Kidney (tissue), 14 donors: Measurements from ENCODE around the gene GARIN1A. TPM values are rescaled to one million over a fixed set of nuclear protein-coding genes. Genes with fewer than 3 reads are reported as not detected.
"Not testable (repeated sequence)": the region's sequence is repeated elsewhere in the genome, so short reads cannot be mapped to it uniquely, and the experiment has no call there.

Experiments
- DNase-seq, 5 donors: peaks; one replicate each; pipeline ENCODE4 v3.0.0-alpha.2; 2013 to 2020
- FAIRE-seq: peaks from 2 replicates; lab custom pipeline; 2012; peaks lifted over from hg19 to GRCh38; lab: Jason Lieb, UNC
- H3K27ac ChIP-seq, 2 donors: one replicate each; pipeline ENCODE4 v1.7.0; 2013; ENCODE audit warnings: low read depth in 2 of 2, low read length in 2 of 2, inconsistent platforms in 1 of 2
- H3K27me3 ChIP-seq: one replicate; pipeline ENCODE4 v1.7.1; 2013; ENCODE audit warnings: low read length, inconsistent platforms; ENCODE audit not compliant: control insufficient read depth, insufficient read depth
- H3K36me3 ChIP-seq, 3 donors: one replicate each; pipeline versions ENCODE4 v1.7.0 to v1.7.1; 2013; ENCODE audit warnings: low read length in 3 of 3, control low read depth in 1 of 3, inconsistent platforms in 1 of 3; ENCODE audit not compliant: insufficient read depth in 3 of 3, control insufficient read depth in 2 of 3
- H3K4me1 ChIP-seq, 3 donors: one replicate each; pipeline versions ENCODE4 v1.7.0 to v1.7.1; 2013; ENCODE audit warnings: low read length in 3 of 3, inconsistent platforms in 1 of 3, low read depth in 1 of 3; ENCODE audit not compliant: control insufficient read depth in 2 of 3, insufficient read depth in 2 of 3
- H3K4me3 ChIP-seq, 3 donors: one replicate each; pipeline versions ENCODE4 v1.7.0 to v1.8.1; 2013; ENCODE audit warnings: low read length in 3 of 3, control low read depth in 1 of 3, inconsistent platforms in 1 of 3
- H3K9ac ChIP-seq, 3 donors: one replicate each; pipeline versions ENCODE4 v1.7.0 to v1.7.1; 2013; ENCODE audit warnings: low read length in 3 of 3, control low read depth in 1 of 3, inconsistent platforms in 1 of 3
- H3K9me3 ChIP-seq, 3 donors: one replicate each; pipeline versions ENCODE4 v1.7.0 to v1.7.1; 2013; ENCODE audit warnings: low read length in 3 of 3, control low read depth in 1 of 3, inconsistent platforms in 1 of 3; ENCODE audit not compliant: control insufficient read depth in 2 of 3, insufficient read depth in 1 of 3
- intact Hi-C: fragments of 100-400 bp; cut with DNase I; formaldehyde crosslinking; loops from one replicate; pipeline ENCODE4 v1.11.1; 2022
- polyA plus RNA-seq: library from polyadenylated mRNA; stranded (reverse); fragments of 350-450 nt; fragmentation: Illumina TruSeq; extraction: RNeasy Lipid Tissue Mini Kit (QIAGEN cat#74804); gene quantifications from one replicate; pipeline ENCODE4 v1.2.3, GENCODE V29; 2014; ENCODE audit warnings: low read depth, low replicate concordance; ENCODE audit not compliant: insufficient read depth
- total RNA-seq: library from RNA; stranded (reverse); fragmentation: NEBNext Ultra II Directional; extraction: Animal tissue kit (Norgen Biotek cat#: 25700); gene quantifications from one replicate; pipeline ENCODE4 v1.2.1, GENCODE V29; 2021
- TF ChIP-seq, protein P1 (sequence below): IDR thresholded peaks from 3 replicates; pipeline ENCODE4 v1.5.1; 2012; ENCODE audit warnings: mild to moderate bottlenecking, moderate library complexity, borderline replicate concordance; ENCODE audit not compliant: insufficient read depth; ENCODE audit errors: extremely low read depth
- donor health status: control.
- donor health status: control.
- donor health status: control.
- donor health status: control.
- donor health status: control.
- donor health status: DM: yes; HTN: yes; CAD: no.
- donor health status: Normal renal cell carcinoma (clear cell type).

GARIN1A gene
- total and polyA plus RNA-seq, 2 donors from 2014 or later = 1.3 to 2.5 TPM

DNA sequence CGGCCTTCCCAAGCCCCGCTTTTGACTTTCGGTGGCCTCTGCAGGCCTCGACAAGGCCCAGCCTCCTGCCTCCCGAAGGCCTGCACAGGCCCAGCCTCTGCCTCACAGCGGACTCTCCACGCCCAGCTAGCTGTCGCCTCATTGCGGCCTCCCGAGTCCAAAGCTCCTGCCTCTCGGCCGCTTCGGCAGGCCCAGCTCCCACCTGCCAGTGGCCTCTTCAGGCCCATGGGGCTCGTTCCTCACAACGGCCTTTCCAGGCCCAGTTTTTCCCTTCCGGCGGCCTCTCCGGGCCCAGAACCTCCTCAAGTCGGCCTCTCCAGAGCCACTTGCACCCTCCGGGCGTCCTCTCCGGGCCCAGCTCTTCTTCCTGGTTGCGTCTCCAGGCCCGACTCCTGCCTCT, 19.5 kb upstream of the GARIN1A start:
- H3K4me1 ChIP-seq, H3K9ac ChIP-seq, H3K36me3 ChIP-seq, H3K9me3 ChIP-seq, H3K4me3 ChIP-seq, H3K27me3 ChIP-seq, DNase-seq, intact Hi-C loops, FAIRE-seq, H3K27ac ChIP-seq: not testable (repeated sequence)

DNA sequence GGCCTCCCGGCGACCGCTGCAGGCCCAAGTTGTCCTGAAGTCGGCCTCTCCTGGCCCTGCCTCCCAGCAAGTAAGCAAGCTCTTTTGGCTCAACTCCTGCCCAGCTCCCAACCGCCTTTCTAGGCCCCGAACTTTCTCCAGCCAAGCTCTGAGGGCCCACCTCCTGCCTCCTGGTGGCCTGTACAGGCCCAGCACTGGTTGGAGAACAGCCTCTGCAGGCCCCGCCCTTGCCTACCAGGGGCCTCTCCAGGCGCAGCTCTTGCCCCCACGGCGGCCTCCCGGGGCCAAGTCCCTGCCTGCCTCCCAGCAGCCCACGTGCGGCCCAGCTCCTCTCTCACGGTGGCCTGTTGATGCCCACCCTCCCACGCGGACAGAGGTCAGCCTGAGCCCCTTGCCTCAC, 18.9 kb upstream of the GARIN1A start:
- H3K4me1 ChIP-seq, H3K27ac ChIP-seq, H3K27me3 ChIP-seq, H3K9me3 ChIP-seq, intact Hi-C loops, H3K9ac ChIP-seq, H3K36me3 ChIP-seq, H3K4me3 ChIP-seq, DNase-seq, FAIRE-seq: not testable (repeated sequence)

DNA sequence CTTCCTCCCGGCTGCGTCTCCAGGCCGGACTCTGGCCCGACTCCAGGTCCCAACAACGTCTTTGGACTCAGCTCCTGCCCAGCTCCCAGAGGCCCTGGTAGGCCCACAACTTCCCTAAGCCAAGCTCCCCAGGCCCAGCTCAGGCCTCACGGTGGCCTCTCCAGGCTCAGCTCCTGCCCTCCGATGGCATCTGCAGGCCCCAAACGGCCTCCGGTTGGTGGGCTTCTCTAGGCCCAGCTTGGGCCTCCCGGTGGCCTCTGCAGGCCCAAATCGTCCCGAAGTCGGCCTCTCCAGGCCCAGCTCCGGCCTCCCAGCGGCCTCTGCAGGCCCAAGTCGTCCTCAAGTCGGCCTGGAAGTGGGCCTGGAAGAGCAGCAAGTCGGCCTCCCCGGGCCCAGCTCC, 18.0 kb upstream of the GARIN1A start:
- H3K9me3 ChIP-seq, FAIRE-seq, H3K27me3 ChIP-seq, intact Hi-C loops, H3K4me1 ChIP-seq, H3K27ac ChIP-seq, H3K4me3 ChIP-seq, H3K9ac ChIP-seq, DNase-seq, H3K36me3 ChIP-seq: not testable (repeated sequence)

DNA sequence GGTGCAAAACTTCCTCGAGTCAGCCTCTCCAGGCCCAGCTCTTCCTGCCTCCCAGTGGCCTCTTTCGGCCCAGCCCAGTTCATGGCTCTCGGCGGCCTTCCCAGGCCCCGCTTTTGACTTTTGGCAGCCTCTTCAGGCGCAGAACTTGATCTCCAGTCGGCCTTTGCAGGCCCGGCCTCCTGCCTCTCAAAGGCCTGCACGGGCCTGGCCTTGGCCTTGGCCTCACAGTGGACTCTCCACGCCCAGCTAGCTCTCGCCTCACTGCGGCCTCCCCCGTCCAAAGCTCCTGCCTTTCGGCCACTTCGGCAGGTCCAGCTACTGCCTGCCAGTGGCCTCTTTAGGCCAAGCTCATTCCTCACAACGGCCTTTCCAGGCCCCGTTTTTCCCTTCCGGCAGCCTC, 17.6 kb upstream of the GARIN1A start:
- H3K9ac ChIP-seq, intact Hi-C loops, H3K9me3 ChIP-seq, H3K27ac ChIP-seq, DNase-seq, H3K36me3 ChIP-seq, FAIRE-seq, H3K4me3 ChIP-seq, H3K27me3 ChIP-seq, H3K4me1 ChIP-seq: not testable (repeated sequence)

DNA sequence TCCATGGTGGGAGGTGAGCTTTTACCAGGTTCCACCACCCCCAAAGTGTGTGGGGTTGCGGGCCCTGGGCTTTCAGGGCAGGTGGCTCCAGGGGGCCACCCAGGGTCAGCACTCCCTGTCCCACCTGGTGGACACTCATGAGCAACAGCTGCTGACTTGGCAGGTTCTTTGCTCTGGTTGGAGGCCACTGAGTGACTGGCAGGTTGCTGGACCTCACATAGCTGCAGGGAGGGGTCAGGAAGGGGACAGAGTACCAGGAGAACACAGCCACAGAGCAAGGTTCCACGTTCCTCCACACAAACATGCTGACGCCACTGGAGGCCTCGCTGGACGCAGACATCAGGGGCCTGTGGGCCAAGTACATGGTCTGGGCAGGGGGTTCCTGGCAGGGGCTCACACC, 13.7 kb upstream of the GARIN1A start:
- not testable (repeated sequence) for H3K27me3 ChIP-seq, FAIRE-seq, H3K9me3 ChIP-seq

DNA sequence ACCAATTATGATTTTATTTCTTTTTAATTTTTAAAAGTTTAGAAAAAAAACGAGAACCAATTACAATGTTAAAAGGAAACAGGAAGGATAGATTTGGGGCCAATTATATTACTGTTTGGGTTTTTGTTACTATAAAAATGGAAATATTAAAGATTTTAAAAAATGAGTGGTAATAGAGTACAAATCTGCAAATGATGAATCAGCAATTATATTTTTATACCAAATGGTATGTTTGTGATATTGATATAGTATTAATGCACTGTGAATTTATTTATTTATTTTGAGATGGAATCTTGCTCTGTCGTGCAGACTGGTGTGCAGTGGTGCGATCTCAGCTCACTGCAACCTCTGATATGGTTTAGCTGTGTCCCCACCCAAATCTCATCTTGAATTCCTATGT, 11.5 kb upstream of the GARIN1A start:
- DNase-seq = no peak
- intact Hi-C loops = no loop called here
- Histone ChIP-seq H3K36me3 (no peaks in the 10 kb centered on the region), H3K9me3 (peaks cover 0 to 3% (median 0%) of the 10 kb centered on the region in 3 donors), H3K4me3 (no peak overlapping the region), H3K4me1 (no peaks in the 10 kb centered on the region), H3K27ac (no peak overlapping the region), H3K27me3 (no peaks in the 10 kb centered on the region), H3K9ac (no peak overlapping the region)
- FAIRE-seq = no peak
- TF ChIP-seq, protein P1, sequence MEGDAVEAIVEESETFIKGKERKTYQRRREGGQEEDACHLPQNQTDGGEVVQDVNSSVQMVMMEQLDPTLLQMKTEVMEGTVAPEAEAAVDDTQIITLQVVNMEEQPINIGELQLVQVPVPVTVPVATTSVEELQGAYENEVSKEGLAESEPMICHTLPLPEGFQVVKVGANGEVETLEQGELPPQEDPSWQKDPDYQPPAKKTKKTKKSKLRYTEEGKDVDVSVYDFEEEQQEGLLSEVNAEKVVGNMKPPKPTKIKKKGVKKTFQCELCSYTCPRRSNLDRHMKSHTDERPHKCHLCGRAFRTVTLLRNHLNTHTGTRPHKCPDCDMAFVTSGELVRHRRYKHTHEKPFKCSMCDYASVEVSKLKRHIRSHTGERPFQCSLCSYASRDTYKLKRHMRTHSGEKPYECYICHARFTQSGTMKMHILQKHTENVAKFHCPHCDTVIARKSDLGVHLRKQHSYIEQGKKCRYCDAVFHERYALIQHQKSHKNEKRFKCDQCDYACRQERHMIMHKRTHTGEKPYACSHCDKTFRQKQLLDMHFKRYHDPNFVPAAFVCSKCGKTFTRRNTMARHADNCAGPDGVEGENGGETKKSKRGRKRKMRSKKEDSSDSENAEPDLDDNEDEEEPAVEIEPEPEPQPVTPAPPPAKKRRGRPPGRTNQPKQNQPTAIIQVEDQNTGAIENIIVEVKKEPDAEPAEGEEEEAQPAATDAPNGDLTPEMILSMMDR = no peak

More for the DNA sequence above, 13.7 kb upstream of the GARIN1A start:
- H3K9ac ChIP-seq, H3K4me3 ChIP-seq, DNase-seq, H3K27ac ChIP-seq, intact Hi-C loops, H3K36me3 ChIP-seq, H3K4me1 ChIP-seq: not testable (repeated sequence)
